ENCODE results near the gene IGSF1. TPM values are rescaled to one million over a fixed set of nuclear protein-coding genes. Genes with fewer than 3 reads are reported as not detected.

IGSF1 gene
- total RNA-seq, 4 donors from 2014 or later: not detected

GRCh38 chrX:131279617-131280016 is 9.5 kb downstream of the IGSF1 start:
- H3K27me3 ChIP-seq: no peaks in the 10 kb centered on the region
- TF ChIP-seq CTCF (IDR thresholded peaks at IDR 0.05): no peak
- TF ChIP-seq POLR2A (IDR thresholded peaks at IDR 0.05): no peak
- H3K9me3 ChIP-seq: no peaks in the 10 kb centered on the region
- no peak overlapping the region for H3K27ac ChIP-seq
- no peaks in the 10 kb centered on the region for H3K4me1 ChIP-seq
- no peak overlapping the region for H3K4me3 ChIP-seq
- no peaks in the 10 kb centered on the region for H3K36me3 ChIP-seq
- DNase-seq: no peak

- Histone ChIP-seq H3K4me3 (no peak overlapping the region), H3K9me3 (no peaks in the 10 kb centered on the region), H3K36me3 (no peaks in the 10 kb centered on the region), H3K4me1 (no peaks in the 10 kb centered on the region), H3K27me3 (no peaks in the 10 kb centered on the region), H3K27ac (no peak overlapping the region)
- TF ChIP-seq POLR2A (IDR thresholded peaks at IDR 0.05): no peak
- TF ChIP-seq CTCF (IDR thresholded peaks at IDR 0.05): no peak
- DNase-seq: no peak
Observed at GRCh38 chrX:131279197-131279596, 9.9 kb downstream of the IGSF1 start.

GRCh38 chrX:131277543-131278136 is 11.5 kb downstream of the IGSF1 start:
- no peak for DNase-seq
- TF ChIP-seq CTCF (IDR thresholded peaks at IDR 0.05) (no peak), POLR2A (IDR thresholded peaks at IDR 0.05) (no peak)
- no peaks in the 10 kb centered on the region for H3K27me3 ChIP-seq
- H3K9me3 ChIP-seq: no peaks in the 10 kb centered on the region
- H3K36me3 ChIP-seq: no peaks in the 10 kb centered on the region
- H3K4me3 ChIP-seq: no peak overlapping the region
- no peaks in the 10 kb centered on the region for H3K4me1 ChIP-seq
- no peak overlapping the region for H3K27ac ChIP-seq

- DNase-seq: no peak
- no peaks in the 10 kb centered on the region for H3K27me3 ChIP-seq
- no peaks in the 10 kb centered on the region for H3K9me3 ChIP-seq
- H3K36me3 ChIP-seq: no peaks in the 10 kb centered on the region
- no peak overlapping the region for H3K4me3 ChIP-seq
- TF ChIP-seq POLR2A (IDR thresholded peaks at IDR 0.05) (no peak), CTCF (IDR thresholded peaks at IDR 0.05) (no peak)
- no peaks in the 10 kb centered on the region for H3K4me1 ChIP-seq
- no peak overlapping the region for H3K27ac ChIP-seq
Observed at GRCh38 chrX:131273011-131273410, 16.1 kb downstream of the IGSF1 start.

- Histone ChIP-seq H3K4me3 (no peak overlapping the region), H3K36me3 (no peaks in the 10 kb centered on the region), H3K9me3 (no peaks in the 10 kb centered on the region), H3K27me3 (no peaks in the 10 kb centered on the region), H3K4me1 (no peaks in the 10 kb centered on the region), H3K27ac (no peak overlapping the region)
- DNase-seq: no peak
- TF ChIP-seq POLR2A (IDR thresholded peaks at IDR 0.05) (no peak), CTCF (IDR thresholded peaks at IDR 0.05) (no peak)
Observed at GRCh38 chrX:131271826-131272225, 17.3 kb downstream of the IGSF1 start.

DNA sequence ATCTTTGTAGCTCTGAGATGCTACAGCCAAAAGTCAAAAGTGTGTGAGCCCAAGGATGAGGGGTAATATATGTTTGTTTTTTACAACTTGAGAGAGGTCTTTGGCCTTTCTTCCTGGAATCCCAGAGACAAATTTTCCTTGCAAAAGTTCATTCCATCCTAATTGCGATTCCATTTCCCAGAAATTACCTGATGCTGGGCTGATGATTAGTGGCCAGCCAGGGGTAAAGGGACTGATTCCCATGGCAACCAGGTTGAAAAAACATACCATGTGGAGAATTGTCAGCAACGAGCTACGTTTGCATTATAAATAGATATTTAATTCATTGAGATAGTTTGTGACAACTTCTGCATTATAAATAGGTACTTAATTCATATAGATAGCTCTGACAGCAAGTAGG is 17.8 kb downstream of the IGSF1 start:
- Histone ChIP-seq H3K4me1 (no peaks in the 10 kb centered on the region), H3K4me3 (no peak overlapping the region), H3K36me3 (no peaks in the 10 kb centered on the region), H3K9me3 (no peaks in the 10 kb centered on the region), H3K27ac (no peak overlapping the region), H3K27me3 (no peaks in the 10 kb centered on the region)
- no peak for DNase-seq
- TF ChIP-seq CTCF (IDR thresholded peaks at IDR 0.05) (no peak), POLR2A (IDR thresholded peaks at IDR 0.05) (no peak)

All from Peyer's patch (tissue), 4 donors.